HG02840 (cell line): ENCODE results near the gene TRH.

Experiments
- ATAC-seq: cut with Tn5 transposase; IDR thresholded peaks from one replicate; pipeline ENCODE4 v1.9.1; 2021; ENCODE audit warnings: mild to moderate bottlenecking, moderate library complexity, moderate number of reproducible peaks; ENCODE audit not compliant: unreplicated experiment, low FRiP score

Gene TRH, protein sequence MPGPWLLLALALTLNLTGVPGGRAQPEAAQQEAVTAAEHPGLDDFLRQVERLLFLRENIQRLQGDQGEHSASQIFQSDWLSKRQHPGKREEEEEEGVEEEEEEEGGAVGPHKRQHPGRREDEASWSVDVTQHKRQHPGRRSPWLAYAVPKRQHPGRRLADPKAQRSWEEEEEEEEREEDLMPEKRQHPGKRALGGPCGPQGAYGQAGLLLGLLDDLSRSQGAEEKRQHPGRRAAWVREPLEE

GRCh38 chr3:129974564-129974832, at the start of gene TRH:
Gene TRH (plus strand): TSS chr3:129974720. CDS start chr3:129975817, 1,097 bp downstream.
- no peak for ATAC-seq

GRCh38 chr3:129927072-129927471, 47.4 kb upstream of the TRH start:
- ATAC-seq: no peak

- no peak for ATAC-seq
Measured at GRCh38 chr3:129929383-129929782, 45.1 kb upstream of the TRH start.

DNA sequence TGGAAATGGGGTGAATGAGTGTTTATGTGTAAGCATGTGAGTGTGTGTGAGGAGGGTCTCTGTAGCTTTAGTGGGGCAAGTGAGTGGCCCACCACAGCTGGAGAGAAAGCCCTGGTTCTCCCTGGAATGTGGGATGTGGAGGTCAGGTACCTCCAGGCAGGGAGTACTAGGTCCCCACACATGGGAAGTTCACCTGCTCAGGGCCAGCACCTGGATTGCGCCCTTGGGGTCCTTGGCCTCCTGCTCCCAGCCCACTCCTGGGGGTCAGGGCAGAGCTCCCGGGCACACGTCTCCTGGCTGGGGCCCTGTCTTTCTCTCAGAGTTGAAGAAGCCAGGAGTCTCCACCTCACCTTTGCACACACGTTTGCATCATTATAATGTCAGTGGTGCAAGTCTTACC, 41.0 kb upstream of the TRH start:
- no peak for ATAC-seq

DNA sequence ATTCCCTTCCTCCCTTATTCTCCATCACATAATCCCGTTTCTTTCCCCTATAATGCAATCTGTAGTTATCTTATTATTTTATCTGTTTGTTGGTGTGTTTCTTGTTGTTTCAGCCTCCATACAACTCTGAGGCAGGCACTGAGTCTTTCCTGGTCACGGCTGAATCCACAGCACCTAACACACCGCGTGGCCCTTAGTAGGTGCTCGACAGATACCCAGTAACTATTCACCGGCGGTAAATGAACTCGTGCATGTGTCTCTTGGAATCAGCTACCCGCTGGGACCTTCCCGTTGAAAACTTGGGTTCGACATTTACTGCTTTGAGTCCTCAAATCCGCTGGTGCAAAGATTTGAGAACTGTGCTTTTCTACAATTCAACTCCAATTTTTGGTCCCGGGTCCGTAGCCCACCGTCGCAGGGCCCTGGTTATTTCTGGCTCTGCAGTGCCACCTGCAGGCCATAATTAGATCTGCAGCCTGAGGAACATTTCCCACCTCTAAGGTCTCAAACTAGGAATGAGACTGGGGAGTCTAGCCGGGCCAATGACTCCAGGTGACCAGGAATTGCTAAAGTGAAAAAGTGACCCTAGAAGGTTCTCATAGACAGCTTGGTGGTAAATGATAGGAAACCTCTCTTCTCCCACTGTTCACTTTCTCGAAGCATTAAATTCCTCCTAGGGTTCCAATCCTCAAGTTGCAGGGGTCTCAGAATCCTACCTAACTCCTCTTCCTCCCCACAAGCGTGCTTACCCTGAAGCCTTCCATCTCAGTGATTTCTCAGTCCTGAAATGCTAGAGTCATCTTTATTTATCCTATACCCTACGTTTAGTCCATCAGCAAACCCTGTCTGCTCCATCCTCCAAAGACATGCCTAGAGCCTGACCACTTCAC, 40.0 kb upstream of the TRH start:
- no peak for ATAC-seq

GRCh38 chr3:129936757-129937156, 37.8 kb upstream of the TRH start:
- no peak for ATAC-seq

GRCh38 chr3:129937717-129938116, 36.8 kb upstream of the TRH start:
- no peak for ATAC-seq

GRCh38 chr3:129938140-129938930, 36.2 kb upstream of the TRH start:
- ATAC-seq: no peak

DNA sequence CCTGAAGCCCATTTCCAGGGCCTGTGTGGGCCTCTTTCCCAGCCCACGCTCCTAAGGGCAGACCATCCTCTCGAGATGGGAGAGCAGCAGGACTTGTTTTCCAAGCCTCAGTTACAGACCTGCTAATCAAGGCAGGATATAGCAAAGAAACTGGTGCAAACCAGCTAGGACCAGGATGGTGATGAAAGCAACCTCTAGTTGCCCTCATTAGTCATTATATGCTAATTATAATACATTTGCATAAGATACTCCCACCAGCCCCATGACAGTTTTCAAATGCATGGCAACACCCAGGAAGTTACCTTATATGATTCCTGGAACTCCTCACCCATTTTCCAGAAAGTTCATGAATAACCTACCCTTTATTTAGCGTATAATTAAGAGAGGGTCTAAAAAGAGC, 34.4 kb upstream of the TRH start:
- ATAC-seq: no peak

GRCh38 chr3:129942296-129942695, 32.2 kb upstream of the TRH start:
- no peak for ATAC-seq

- ATAC-seq: no peak
Measured at GRCh38 chr3:129943020-129943419, 31.5 kb upstream of the TRH start.

GRCh38 chr3:129944709-129945108, 29.8 kb upstream of the TRH start:
- ATAC-seq: no peak

DNA sequence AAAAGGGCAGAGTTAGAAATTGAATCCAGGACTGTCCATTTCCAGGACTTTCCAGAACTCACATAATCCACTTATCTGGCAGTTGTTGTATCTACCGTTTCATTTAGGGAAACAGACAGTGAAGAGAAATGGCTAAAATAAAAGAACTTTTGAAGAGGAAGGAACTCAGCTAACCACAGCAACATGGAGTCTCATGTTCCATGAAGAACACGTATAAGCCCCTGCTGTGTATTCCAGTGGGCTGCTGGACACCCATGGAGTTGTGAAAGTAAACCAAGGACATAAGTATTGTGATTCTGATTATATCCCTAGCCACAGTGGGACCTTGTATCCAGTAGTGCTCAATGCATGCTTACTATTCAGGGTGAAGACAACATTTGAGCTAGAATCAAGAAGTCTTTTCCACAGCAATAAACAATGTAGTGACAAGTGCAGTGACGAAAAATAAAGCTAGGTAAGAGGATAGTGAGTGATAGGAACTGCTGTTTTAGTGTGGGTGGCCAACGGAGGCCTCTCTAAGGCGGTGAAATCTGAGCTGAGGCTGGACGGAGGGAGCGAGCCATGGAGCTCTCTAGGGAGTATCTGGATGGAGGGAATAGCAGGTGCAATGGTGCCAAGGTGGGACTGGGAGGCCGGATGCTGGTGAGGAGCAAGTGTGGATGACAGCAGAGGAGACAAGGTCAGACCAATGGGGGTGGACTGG, 26.8 kb upstream of the TRH start:
- no peak for ATAC-seq

GRCh38 chr3:129950318-129951046, 24.0 kb upstream of the TRH start:
- ATAC-seq: no peak

GRCh38 chr3:129952556-129953355, 21.8 kb upstream of the TRH start:
- ATAC-seq: no peak

GRCh38 chr3:129953621-129954020, 20.9 kb upstream of the TRH start:
- ATAC-seq: no peak

- no peak for ATAC-seq
Measured at GRCh38 chr3:129954514-129954913, 20.0 kb upstream of the TRH start.

- no peak for ATAC-seq
Measured at GRCh38 chr3:129956936-129957335, 17.6 kb upstream of the TRH start.

- ATAC-seq: no peak
Measured at GRCh38 chr3:129958755-129959154, 15.8 kb upstream of the TRH start.
